ENCODE data around the gene PZP. TPM values are rescaled to one million over a fixed set of nuclear protein-coding genes. Genes with fewer than 3 reads are reported as not detected.
"Not testable (repeated sequence)": the region's sequence is repeated elsewhere in the genome, so short reads cannot be mapped to it uniquely, and the experiment has no call there.

The PZP gene
- total RNA-seq, 1 donor from 2014 or later, result not detected

GRCh38 chr12:9184276-9184675, 23.9 kb downstream of the PZP start:
- no peaks in the 10 kb centered on the region for H3K36me3 Mint-ChIP-seq
- no peak overlapping the region for H3K27ac Mint-ChIP-seq
- H3K4me1 Mint-ChIP-seq, result no peaks in the 10 kb centered on the region
- H3K27me3 Mint-ChIP-seq (ENCODE audit: low read depth), result peaks cover 22% of the 10 kb centered on the region
- TF ChIP-seq CTCF (IDR thresholded peaks at IDR 0.05; ENCODE audit: unreplicated experiment), result no peak
- DNase-seq (ENCODE audit: low spot score in 2 of 2, unreplicated experiment in 2 of 2), result no peak
- H3K4me3 Mint-ChIP-seq, result no peak overlapping the region
- H3K9me3 Mint-ChIP-seq, result peaks cover 17% of the 10 kb centered on the region

- no peaks in the 10 kb centered on the region for H3K9me3 Mint-ChIP-seq
- H3K27me3 Mint-ChIP-seq (ENCODE audit: low read depth), result peaks cover 11% of the 10 kb centered on the region
Observed at GRCh38 chr12:9180810-9181209, 27.4 kb downstream of the PZP start.

GRCh38 chr12:9179781-9180180, 28.4 kb downstream of the PZP start:
- Mint-ChIP-seq H3K4me3 (no peak overlapping the region), H3K36me3 (no peaks in the 10 kb centered on the region), H3K4me1 (no peaks in the 10 kb centered on the region), H3K9me3 (peaks cover 7% of the 10 kb centered on the region), H3K27ac (no peak overlapping the region), H3K27me3 (ENCODE audit: low read depth) (peaks cover 11% of the 10 kb centered on the region)
- TF ChIP-seq CTCF (IDR thresholded peaks at IDR 0.05; ENCODE audit: unreplicated experiment), result no peak
- DNase-seq (ENCODE audit: low spot score in 2 of 2, unreplicated experiment in 2 of 2), result no peak

More at GRCh38 chr12:9180810-9181209, 27.4 kb downstream of the PZP start:
- Mint-ChIP-seq H3K4me3 (no peak overlapping the region), H3K36me3 (no peaks in the 10 kb centered on the region), H3K27ac (no peak overlapping the region), H3K4me1 (no peaks in the 10 kb centered on the region)
- no peak for DNase-seq (ENCODE audit: low spot score in 2 of 2, unreplicated experiment in 2 of 2)
- TF ChIP-seq CTCF (IDR thresholded peaks at IDR 0.05; ENCODE audit: unreplicated experiment), result no peak

- no peaks in the 10 kb centered on the region for H3K4me1 Mint-ChIP-seq
- H3K36me3 Mint-ChIP-seq, result no peaks in the 10 kb centered on the region
- no peak overlapping the region for H3K27ac Mint-ChIP-seq
- peaks cover 14% of the 10 kb centered on the region for H3K9me3 Mint-ChIP-seq
- no peak for DNase-seq (ENCODE audit: low spot score in 2 of 2, unreplicated experiment in 2 of 2)
- H3K4me3 Mint-ChIP-seq, result no peak overlapping the region
- peaks cover 56% of the 10 kb centered on the region for H3K27me3 Mint-ChIP-seq (ENCODE audit: low read depth)
- no peak for TF ChIP-seq CTCF (IDR thresholded peaks at IDR 0.05; ENCODE audit: unreplicated experiment)
Observed at GRCh38 chr12:9169979-9170634, 38.1 kb downstream of the PZP start.

GRCh38 chr12:9167345-9167744, 40.9 kb downstream of the PZP start:
- not testable (repeated sequence) for H3K27ac Mint-ChIP-seq; H3K36me3 Mint-ChIP-seq; DNase-seq (ENCODE audit: low spot score in 2 of 2, unreplicated experiment in 2 of 2); H3K4me1 Mint-ChIP-seq; H3K4me3 Mint-ChIP-seq; H3K9me3 Mint-ChIP-seq
- peaks cover 48% of the 10 kb centered on the region for H3K27me3 Mint-ChIP-seq (ENCODE audit: low read depth)

- Mint-ChIP-seq H3K4me1 (no peaks in the 10 kb centered on the region), H3K36me3 (no peaks in the 10 kb centered on the region), H3K27ac (no peak overlapping the region), H3K4me3 (no peak overlapping the region), H3K27me3 (ENCODE audit: low read depth) (peaks cover 33% of the 10 kb centered on the region), H3K9me3 (no peaks in the 10 kb centered on the region)
- no peak for TF ChIP-seq CTCF (IDR thresholded peaks at IDR 0.05; ENCODE audit: unreplicated experiment)
- no peak for DNase-seq (ENCODE audit: low spot score in 2 of 2, unreplicated experiment in 2 of 2)
Observed at GRCh38 chr12:9163392-9163791, 44.8 kb downstream of the PZP start.
